HG03066 (cell line): ENCODE results near the gene FBXO10.
"Not testable (repeated sequence)": the region's sequence is repeated elsewhere in the genome, so short reads cannot be mapped to it uniquely, and the experiment has no call there.

ENCODE experiments used
- ATAC-seq: cut with Tn5 transposase; IDR thresholded peaks from one replicate; pipeline ENCODE4 v1.9.1; 2021; ENCODE audit warnings: low read depth; ENCODE audit not compliant: unreplicated experiment

The FBXO10 gene

GRCh38 chr9:37485389-37486255, 90.6 kb downstream of the FBXO10 start, which contains the start of gene POLR1E:
Gene POLR1E (plus strand): TSS chr9:37485948. CDS start chr9:37486048, 100 bp downstream.
- ATAC-seq, result peak; percentile 97

GRCh38 chr9:37480759-37481158, 95.4 kb downstream of the FBXO10 start:
- no peak for ATAC-seq

- ATAC-seq, result not testable (repeated sequence)
Measured at GRCh38 chr9:37477987-37478619, 98.1 kb downstream of the FBXO10 start.

DNA sequence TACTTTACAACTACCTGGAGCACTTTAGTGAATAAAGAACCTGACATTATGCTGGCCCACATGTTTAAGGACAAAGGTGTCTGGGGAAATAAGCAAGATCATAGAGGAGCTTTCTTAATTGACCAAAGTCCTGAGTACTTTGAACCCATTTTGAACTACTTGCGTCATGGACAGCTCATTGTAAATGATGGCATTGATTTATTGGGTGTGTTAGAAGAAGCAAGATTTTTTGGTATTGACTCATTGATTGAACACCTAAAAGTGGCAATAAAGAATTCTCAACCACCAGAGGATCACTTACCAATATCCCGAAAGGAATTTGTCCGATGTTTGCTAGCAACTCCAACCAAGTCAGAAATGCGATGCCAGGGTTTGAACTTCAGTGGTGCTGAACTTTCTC, 98.7 kb downstream of the FBXO10 start:
- ATAC-seq, result not testable (repeated sequence)

DNA sequence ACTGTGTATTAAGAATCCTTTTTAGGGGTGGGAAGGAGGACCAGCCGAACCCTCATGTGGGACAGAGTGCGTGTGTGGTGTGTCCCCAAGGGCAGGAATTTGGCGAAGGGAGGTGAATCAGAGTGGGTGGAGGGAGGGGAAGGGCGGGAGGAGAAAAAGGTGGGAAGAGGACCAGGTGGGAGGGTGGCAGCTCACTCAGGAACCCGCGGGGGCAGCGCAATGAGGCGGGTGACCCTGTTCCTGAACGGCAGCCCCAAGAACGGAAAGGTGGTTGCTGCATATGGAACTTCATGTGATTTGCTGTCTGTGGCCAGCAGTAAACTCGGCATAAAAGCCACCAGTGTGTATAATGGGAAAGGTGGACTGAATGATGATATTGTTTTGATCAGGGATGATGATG, 99.2 kb downstream of the FBXO10 start:
- ATAC-seq, result no peak

GRCh38 chr9:37474438-37474837, 101.7 kb downstream of the FBXO10 start:
- ATAC-seq, result no peak

DNA sequence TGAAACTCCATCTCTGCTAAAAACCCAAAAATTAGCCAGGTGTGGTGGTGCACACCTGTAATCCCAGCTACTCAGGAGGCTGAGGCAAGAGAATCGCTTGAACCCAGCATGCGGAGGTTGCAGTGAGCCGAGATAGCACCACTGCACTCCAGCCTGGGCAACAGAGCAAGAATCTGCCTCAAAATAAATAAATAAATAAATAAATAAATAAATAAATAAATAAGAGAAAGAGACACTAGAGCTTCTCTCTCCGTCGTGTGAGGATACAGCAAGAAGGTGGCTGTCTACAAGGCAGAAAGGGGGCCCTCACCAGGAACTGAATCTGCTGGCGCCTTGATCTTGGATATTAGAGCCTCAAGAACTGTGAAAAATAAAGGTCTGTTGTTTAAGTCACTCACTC, 102.2 kb downstream of the FBXO10 start:
- ATAC-seq, result not testable (repeated sequence)

DNA sequence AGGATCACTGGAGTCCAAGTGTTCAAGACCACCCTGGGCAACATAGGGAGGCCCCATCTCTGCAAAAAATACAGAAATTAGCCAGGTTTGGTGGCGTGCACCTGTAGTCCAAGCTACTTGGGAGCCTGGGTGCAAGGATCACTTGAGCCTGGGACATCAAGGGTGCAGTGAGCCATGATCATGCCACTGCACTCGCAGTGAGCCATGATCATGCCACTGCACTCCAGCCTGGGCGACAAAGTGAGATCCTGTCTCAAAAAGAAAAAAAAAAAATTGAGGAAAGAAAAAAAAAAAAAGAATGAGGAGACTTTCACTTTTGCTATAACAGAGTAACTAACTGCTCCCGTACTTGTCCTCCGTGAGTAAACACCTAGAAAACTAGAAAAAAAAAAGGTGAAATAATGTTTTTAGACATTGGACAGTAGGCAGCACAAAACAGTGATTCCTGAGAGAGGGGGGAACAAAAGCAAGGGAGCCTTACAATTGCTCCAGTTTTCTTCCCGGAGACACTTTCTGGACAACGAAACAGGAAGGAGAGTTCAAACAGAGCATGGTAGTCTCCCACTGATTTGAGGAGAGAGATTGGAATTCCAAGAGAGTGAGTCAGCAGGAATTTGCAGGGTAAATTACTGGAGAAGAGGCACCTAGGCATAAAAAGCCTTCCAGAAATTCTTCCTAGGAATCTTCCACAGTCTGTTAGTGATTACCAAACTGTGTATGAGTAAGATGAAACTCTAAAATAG, 104.1 kb downstream of the FBXO10 start:
- ATAC-seq, result no peak

DNA sequence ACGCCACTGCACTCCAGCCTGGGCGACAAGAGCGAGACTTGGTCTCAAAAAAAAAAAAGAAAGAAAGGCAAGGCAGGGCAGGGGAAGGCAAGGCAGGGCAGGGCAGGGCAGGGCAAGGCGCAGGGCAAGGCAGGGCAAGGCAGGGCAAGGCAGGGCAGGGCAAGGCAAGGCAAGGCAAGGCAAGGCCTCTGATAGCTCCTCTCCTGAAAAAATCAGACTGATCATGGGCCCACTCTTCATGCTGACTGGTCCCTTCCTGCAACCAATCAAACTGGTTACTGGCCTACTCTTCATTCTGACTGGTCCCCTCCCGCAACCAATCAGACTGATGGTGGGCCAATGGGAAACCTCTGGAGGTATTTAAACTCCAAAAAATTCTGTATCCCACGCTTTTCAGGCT, 107.6 kb downstream of the FBXO10 start:
- ATAC-seq, result no peak

DNA sequence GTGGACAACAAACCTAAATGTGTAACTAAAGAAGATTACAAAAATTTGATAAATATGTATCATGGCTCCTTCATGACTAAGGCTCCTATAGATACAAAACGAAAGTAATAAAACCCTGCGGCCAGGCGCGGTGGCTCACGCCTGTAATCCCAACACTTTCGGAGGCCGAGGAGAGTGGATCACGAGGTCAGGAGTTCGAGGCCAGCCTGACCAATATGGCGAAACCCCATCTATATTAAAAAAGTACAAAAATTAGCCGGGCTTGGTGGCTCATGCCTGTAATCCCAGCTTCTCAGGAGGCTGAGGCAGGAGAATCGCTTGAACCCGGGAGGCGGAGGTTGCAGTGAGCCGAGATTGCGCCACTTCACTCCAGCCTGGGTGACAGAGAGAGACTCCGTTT, 108.7 kb downstream of the FBXO10 start:
- not testable (repeated sequence) for ATAC-seq

GRCh38 chr9:37466037-37466709, 110.0 kb downstream of the FBXO10 start:
- peak; percentile 12 for ATAC-seq

DNA sequence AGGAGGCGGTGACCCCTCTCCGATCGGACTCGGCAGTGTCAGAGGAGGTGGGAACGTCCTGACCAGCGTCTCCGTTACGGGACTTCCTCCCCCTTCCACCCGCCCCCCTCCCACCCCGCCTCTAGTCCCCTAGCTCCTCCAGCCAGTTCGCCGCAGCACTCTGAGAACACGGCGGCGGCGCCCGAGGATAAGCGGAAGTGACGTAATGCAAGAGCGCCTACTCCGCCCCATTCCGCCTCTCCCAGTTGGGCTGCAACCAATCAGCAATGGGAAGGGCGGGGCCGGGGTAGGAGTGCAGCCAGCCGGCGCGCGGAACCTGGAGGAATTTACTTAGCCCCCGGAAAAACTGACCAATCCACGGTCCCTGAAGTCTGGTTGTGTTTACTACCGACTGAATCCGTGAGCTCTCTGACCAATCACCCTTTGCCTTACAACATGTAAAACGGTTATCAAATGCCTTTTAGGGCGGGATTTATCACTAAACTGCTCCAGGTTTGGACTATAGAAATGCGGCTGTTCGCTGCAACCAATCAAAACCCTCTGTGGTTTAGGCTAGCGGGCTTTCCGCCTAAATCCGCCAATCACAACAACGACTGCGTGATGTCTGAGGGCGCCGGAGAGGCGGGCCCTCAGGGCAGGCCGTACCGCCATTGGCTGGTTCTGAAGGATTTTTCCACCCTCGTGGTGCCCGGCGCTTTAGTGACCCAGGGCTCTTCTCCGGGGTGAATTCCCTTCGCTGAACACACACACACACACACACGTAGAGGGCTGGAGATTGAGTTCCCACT, 110.7 kb downstream of the FBXO10 start, which contains the start of gene ZBTB5:
Gene ZBTB5, minus strand, starts transcription at position 202 of the 788 bp plus-strand sequence. CDS start 22,899 bp downstream, outside the sequence.
- ATAC-seq, result peak; percentile 68

- peak; percentile 43 for ATAC-seq
Measured at GRCh38 chr9:37464426-37465248, 111.5 kb downstream of the FBXO10 start.

- ATAC-seq, result no peak
Measured at GRCh38 chr9:37464006-37464405, 112.2 kb downstream of the FBXO10 start.
